MM.1S (cell line): ENCODE measurements around the gene SRSF3.

ENCODE experiments used
- DNase-seq: peaks from one replicate; pipeline ENCODE4 v3.0.0-alpha.2; 2015
- H2AFZ ChIP-seq: fragments of 300-600 bp; sonication (generic); 2 replicates; pipeline ENCODE4 v1.6.0; 2016; ENCODE audit warnings: antibody characterized with exemption, low read length
- H3F3A ChIP-seq: fragments of 300-600 bp; sonication (generic); 2 replicates; pipeline ENCODE4 v1.6.1; 2016; ENCODE audit warnings: mild to moderate bottlenecking, antibody characterized with exemption, low read length, moderate library complexity, mixed read lengths; ENCODE audit not compliant: insufficient read depth
- H3K27ac ChIP-seq: fragments of 300-600 bp; sonication (generic); 2 replicates; pipeline ENCODE4 v1.5.1; 2016; ENCODE audit warnings: mild to moderate bottlenecking, low read length
- H3K27me3 ChIP-seq: fragments of 300-600 bp; sonication (generic); replicated peaks from 2 replicates; pipeline ENCODE4 v1.6.0; 2016; ENCODE audit warnings: low read length; ENCODE audit not compliant: insufficient read depth
- H3K36me3 ChIP-seq: fragments of 300-600 bp; sonication (generic); replicated peaks from 2 replicates; pipeline ENCODE4 v1.6.1; 2016; ENCODE audit warnings: mild to moderate bottlenecking, low read length, mixed read lengths; ENCODE audit not compliant: insufficient read depth
- H3K4me1 ChIP-seq: fragments of 300-600 bp; sonication (generic); 2 replicates; pipeline ENCODE4 v1.6.1; 2016; ENCODE audit warnings: low read length, mixed read lengths
- H3K4me2 ChIP-seq: fragments of 300-600 bp; sonication (generic); 2 replicates; pipeline ENCODE4 v1.6.0; 2016; ENCODE audit warnings: low read depth, low read length
- H3K4me3 ChIP-seq: fragments of 300-600 bp; sonication (generic); 2 replicates; pipeline ENCODE4 v1.5.1; 2016; ENCODE audit warnings: low read length, mixed read lengths
- H3K79me2 ChIP-seq: fragments of 300-600 bp; sonication (generic); 2 replicates; pipeline ENCODE4 v1.6.1; 2016; ENCODE audit warnings: mixed run types, low read length, mixed read lengths
- H3K9ac ChIP-seq: fragments of 300-600 bp; sonication (generic); 2 replicates; pipeline ENCODE4 v1.6.1; 2016; ENCODE audit warnings: low read length, mixed read lengths
- H3K9me2 ChIP-seq: fragments of 300-600 bp; sonication (generic); replicated peaks from 2 replicates; pipeline ENCODE4 v1.6.1; 2016; ENCODE audit warnings: mild to moderate bottlenecking, low read length, mixed read lengths; ENCODE audit not compliant: insufficient read depth
- H3K9me3 ChIP-seq: fragments of 300-600 bp; sonication (generic); replicated peaks from 2 replicates; pipeline ENCODE4 v1.6.1; 2016; ENCODE audit warnings: mild to moderate bottlenecking, low read length, mixed read lengths; ENCODE audit not compliant: insufficient read depth
- H4K20me1 ChIP-seq: fragments of 300-600 bp; sonication (generic); 2 replicates; pipeline ENCODE4 v1.6.1; 2016; ENCODE audit warnings: mild to moderate bottlenecking, low read length, moderate library complexity, mixed read lengths; ENCODE audit not compliant: insufficient read depth
- CTCF ChIP-seq: fragments of 300-600 bp; sonication (generic); IDR thresholded peaks from 2 replicates; pipeline ENCODE4 v1.5.1; 2016; ENCODE audit warnings: antibody characterized with exemption, low read length, mixed read lengths
- EZH2 ChIP-seq: fragments of 300-600 bp; sonication (generic); optimal IDR thresholded peaks from 2 replicates; pipeline ENCODE3; 2017; ENCODE audit warnings: low read depth, mild to moderate bottlenecking, antibody characterized with exemption, low read length, mixed read lengths
- EZH2phosphoT487 ChIP-seq: fragments of 300-600 bp; sonication (generic); IDR thresholded peaks from 2 replicates; pipeline ENCODE4 v1.6.1; 2018; ENCODE audit warnings: antibody characterized with exemption, low read length

The SRSF3 gene

GRCh38 chr6:36607683-36608386, 13.7 kb downstream of the SRSF3 start:
- no peak overlapping the region for H3K4me2 ChIP-seq
- peaks cover 78% of the 10 kb centered on the region for H3F3A ChIP-seq
- H3K27me3 ChIP-seq: no peaks in the 10 kb centered on the region

GRCh38 chr6:36608788-36609563, 14.8 kb downstream of the SRSF3 start:
- Histone ChIP-seq H3K4me3 (no peak overlapping the region), H3K79me2 (peaks cover 36% of the 10 kb centered on the region), H3K36me3 (peaks cover 10% of the 10 kb centered on the region; the same call in 1 of the 2 replicates), H3K9me2 (no peaks in the 10 kb centered on the region), H3K9me3 (no peaks in the 10 kb centered on the region), H4K20me1 (peaks cover 21% of the 10 kb centered on the region; the same call in 1 of the 2 replicates), H3K9ac (no peak overlapping the region), H3K4me2 (no peak overlapping the region), H3F3A (peaks cover 78% of the 10 kb centered on the region), H3K4me1 (peaks cover 14% of the 10 kb centered on the region), H3K27me3 (no peaks in the 10 kb centered on the region), H3K27ac (peak overlapping the region; percentile 23; the same call in 1 of the 2 replicates), H2AFZ (no peak overlapping the region)
- no peak for DNase-seq
- TF ChIP-seq CTCF (no peak), EZH2 (no peak), EZH2phosphoT487 (no peak)

More at GRCh38 chr6:36607683-36608386, 13.7 kb downstream of the SRSF3 start:
- no peaks in the 10 kb centered on the region for H3K9me2 ChIP-seq
- H3K4me1 ChIP-seq: peaks cover 17% of the 10 kb centered on the region
- peak overlapping the region; percentile 23; the same call in 1 of the 2 replicates for H3K27ac ChIP-seq
- H3K36me3 ChIP-seq: peaks cover 22% of the 10 kb centered on the region
- DNase-seq: no peak
- no peaks in the 10 kb centered on the region for H3K9me3 ChIP-seq
- H3K79me2 ChIP-seq: peaks cover 48% of the 10 kb centered on the region
- TF ChIP-seq EZH2 (no peak), EZH2phosphoT487 (no peak), CTCF (no peak)
- no peak overlapping the region for H2AFZ ChIP-seq
- H3K9ac ChIP-seq: no peak overlapping the region
- H3K4me3 ChIP-seq: no peak overlapping the region
- H4K20me1 ChIP-seq: peaks cover 33% of the 10 kb centered on the region

- H3K27me3 ChIP-seq: no peaks in the 10 kb centered on the region
- H3K4me2 ChIP-seq: no peak overlapping the region
- peaks cover 30% of the 10 kb centered on the region for H3K79me2 ChIP-seq
- H3K36me3 ChIP-seq: 0 out of 2 replicates have a peak, but pooled peaks cover 5% of the 10 kb centered on the region
- H2AFZ ChIP-seq: no peak overlapping the region
- no peak overlapping the region for H3K4me3 ChIP-seq
- peaks cover 16% of the 10 kb centered on the region; the same call in 1 of the 2 replicates for H4K20me1 ChIP-seq
- H3F3A ChIP-seq: peaks cover 72% of the 10 kb centered on the region
- peaks cover 14% of the 10 kb centered on the region for H3K4me1 ChIP-seq
- H3K9me2 ChIP-seq: no peaks in the 10 kb centered on the region
- H3K9ac ChIP-seq: no peak overlapping the region
- DNase-seq: no peak
- H3K27ac ChIP-seq: peak overlapping the region; percentile 9; the same call in 1 of the 2 replicates
- no peaks in the 10 kb centered on the region for H3K9me3 ChIP-seq
- no peak for TF ChIP-seq EZH2
- TF ChIP-seq EZH2phosphoT487: no peak
- TF ChIP-seq CTCF: no peak
Observed at GRCh38 chr6:36609582-36609981, 15.4 kb downstream of the SRSF3 start.
